Myometrial cell (primary cell): ENCODE results near the gene FBLIM1. TPM values are rescaled to one million over a fixed set of nuclear protein-coding genes. Genes with fewer than 3 reads are reported as not detected.

ENCODE experiments used
- total RNA-seq: library from RNA; depleted of rRNA; stranded (reverse); fragments of >200 nt; gene quantifications from 2 replicates; pipeline ENCODE4 v1.2.3, GENCODE V29; 2015

The FBLIM1 gene
- 80.5 and 94.0 TPM in 2 replicates for total RNA-seq

GRCh38 chr1:15758343-15758931 is at the start of gene FBLIM1:
Gene FBLIM1 (plus strand): TSS chr1:15758795. CDS start chr1:15764984, 6,189 bp downstream.

DNA sequence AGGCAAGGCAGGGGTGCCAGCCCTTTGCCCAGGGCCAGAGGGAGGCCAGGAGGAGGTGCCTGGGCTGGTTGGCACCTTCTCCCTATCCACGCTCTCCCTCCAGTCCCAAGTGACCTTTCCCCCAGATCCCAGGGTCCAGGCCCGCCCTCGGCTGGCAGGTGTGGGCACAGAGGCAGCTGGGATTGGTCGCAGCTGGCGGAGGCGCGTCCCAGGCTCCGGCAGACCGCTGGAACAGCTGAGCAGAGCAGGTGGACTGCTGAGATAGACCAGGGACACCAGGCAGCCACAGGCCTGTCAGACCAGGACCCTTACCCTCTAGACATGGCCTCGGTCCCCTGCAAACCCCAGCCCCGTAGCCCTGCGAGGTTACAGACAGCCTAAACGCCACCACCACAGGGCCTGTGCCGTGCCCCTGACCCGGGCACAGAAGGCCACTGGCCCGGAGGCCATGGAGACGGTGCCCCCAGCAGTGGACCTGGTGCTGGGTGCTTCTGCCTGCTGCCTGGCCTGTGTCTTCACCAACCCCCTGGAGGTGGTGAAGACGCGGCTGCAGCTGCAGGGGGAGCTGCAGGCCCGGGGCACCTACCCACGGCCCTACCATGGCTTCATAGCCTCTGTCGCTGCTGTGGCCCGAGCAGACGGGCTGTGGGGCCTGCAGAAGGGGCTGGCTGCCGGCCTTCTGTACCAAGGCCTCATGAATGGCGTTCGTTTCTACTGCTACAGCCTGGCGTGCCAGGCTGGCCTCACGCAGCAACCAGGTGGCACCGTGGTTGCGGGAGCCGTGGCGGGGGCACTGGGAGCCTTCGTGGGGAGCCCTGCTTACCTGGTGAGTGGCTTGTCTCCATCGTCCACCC is 22.3 kb upstream of the FBLIM1 start, which contains the start of gene SLC25A34:
Gene SLC25A34 (plus strand): TSS at position 221 of the 854 bp plus-strand sequence. CDS start 228 bp downstream, at position 449.

GRCh38 chr1:15742339-15742801 is 16.2 kb upstream of the FBLIM1 start, which contains the start of gene TMEM82:
Gene TMEM82 (plus strand): TSS chr1:15742499. CDS start chr1:15742560, 61 bp downstream.

DNA sequence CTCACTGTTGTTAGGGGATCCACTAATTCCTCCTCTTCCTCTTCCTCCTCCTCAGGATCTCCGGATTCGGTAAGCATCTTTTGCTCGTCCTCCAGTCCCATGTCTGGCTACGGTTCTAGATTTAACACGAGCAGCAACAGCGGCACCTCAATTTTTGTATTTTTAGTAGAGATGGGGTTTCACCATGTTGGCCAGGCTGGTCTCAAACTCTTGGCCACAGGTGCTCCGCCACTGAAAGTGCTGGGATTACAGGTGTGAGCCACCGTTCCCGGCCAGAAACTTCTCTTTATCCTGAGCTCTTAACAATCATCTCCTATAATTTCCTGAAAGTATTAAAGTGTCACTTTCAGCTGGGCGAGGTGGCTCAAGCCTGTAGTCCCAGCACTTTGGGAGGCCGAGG is 49.0 kb downstream of the FBLIM1 start, which contains the start of gene UQCRHL:
Gene UQCRHL (minus strand): TSS at position 101 of the 400 bp plus-strand sequence. CDS start 0 bp downstream, at position 101.

Other genes with a start within 250 kb of the FBLIM1 start
- gene CASP9, start 234.6 kb upstream of the FBLIM1 start, total RNA-seq: 19.0 and 26.9 TPM in 2 replicates
- gene DNAJC16, start 231.9 kb upstream of the FBLIM1 start, total RNA-seq: 16.1 and 20.5 TPM in 2 replicates
- gene AGMAT, start 173.7 kb upstream of the FBLIM1 start, total RNA-seq: 4.3 and 9.7 TPM in 2 replicates
- 5.5 and 6.6 TPM in 2 replicates for gene DDI2, start 141.3 kb upstream of the FBLIM1 start, total RNA-seq
- 35.2 and 46.8 TPM in 2 replicates for gene PLEKHM2, start 74.5 kb upstream of the FBLIM1 start, total RNA-seq
- not detected in 2 replicates for gene SLC25A34, start 22.5 kb upstream of the FBLIM1 start, total RNA-seq
- not detected in 2 replicates for gene TMEM82, start 16.3 kb upstream of the FBLIM1 start, total RNA-seq
- gene UQCRHL, start 48.9 kb downstream of the FBLIM1 start, total RNA-seq: 1.2 and 2.8 TPM in 2 replicates
- 2.9 and 9.2 TPM in 2 replicates for gene SPEN, start 88.9 kb downstream of the FBLIM1 start, total RNA-seq
- gene ZBTB17, start 217.3 kb downstream of the FBLIM1 start, total RNA-seq: 15.8 and 20.8 TPM in 2 replicates
- not detected in 2 replicates for gene SRARP, start 245.4 kb downstream of the FBLIM1 start, total RNA-seq